SK-N-DZ (cell line): ENCODE data around the gene MARCKSL1. TPM values are rescaled to one million over a fixed set of nuclear protein-coding genes. Genes with fewer than 3 reads are reported as not detected.
"Not testable (repeated sequence)": the region's sequence is repeated elsewhere in the genome, so short reads cannot be mapped to it uniquely, and the experiment has no call there.

Source experiments
- DNase-seq: peaks from one replicate; pipeline ENCODE4 v3.0.0-alpha.2; 2015; ENCODE audit warnings: low spot score
- polyA plus RNA-seq, 2 experiments: library from polyadenylated mRNA; depleted of rRNA; stranded (reverse); fragments of >200 nt; gene quantifications; 2 replicates each; pipeline ENCODE4 v1.2.3, GENCODE V29; 2014

The MARCKSL1 gene, protein sequence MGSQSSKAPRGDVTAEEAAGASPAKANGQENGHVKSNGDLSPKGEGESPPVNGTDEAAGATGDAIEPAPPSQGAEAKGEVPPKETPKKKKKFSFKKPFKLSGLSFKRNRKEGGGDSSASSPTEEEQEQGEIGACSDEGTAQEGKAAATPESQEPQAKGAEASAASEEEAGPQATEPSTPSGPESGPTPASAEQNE
- polyA plus RNA-seq (2014; cell fraction: cytosol; rRNA removed): 288 and 346 TPM in 2 replicates
- polyA plus RNA-seq (2014; cell fraction: nucleus; rRNA removed): 123 and 135 TPM in 2 replicates

DNA sequence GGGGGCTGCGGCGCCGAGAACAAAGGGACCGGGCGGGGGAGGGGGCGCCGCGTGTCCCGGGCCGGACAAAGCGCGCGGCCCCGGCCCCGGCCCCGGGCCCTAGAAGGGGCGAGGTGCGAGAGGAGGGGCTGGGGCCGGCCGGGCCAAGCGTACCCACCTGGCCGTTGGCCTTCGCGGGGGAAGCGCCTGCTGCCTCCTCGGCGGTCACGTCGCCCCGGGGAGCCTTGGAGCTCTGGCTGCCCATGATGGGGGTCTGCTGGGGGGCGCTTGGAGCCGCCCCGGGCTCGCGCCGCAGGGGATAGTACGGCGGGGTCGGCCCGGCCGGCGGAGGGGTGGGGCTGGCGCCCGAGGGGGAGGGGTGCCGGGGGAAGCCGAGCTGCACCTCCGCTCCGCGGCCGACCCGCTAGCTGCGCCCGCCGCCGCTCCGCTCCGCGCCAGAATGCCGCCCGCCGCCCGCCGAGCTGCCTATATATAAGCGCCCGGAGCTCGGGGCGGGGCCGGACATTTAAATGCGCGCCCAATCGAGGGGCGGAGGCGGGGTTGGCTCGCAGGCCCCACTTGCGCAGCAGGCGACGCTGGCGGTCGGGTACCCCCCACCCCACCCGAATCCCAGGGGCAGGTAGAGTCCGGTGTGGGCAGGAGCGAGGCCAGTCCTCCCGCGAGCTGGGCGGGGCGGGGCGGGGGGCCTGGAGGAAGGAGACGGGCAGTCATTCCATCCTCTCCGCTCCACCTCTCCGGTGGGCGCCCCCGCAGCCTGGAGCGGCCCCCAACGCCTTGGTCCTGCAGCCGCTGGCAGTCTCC lies at the start of gene MARCKSL1:
MARCKSL1 (minus strand) TSS at position 444 of the 801 bp plus-strand sequence; CDS start at position 244, 200 bp downstream.
- DNase-seq: peak; percentile 80

DNA sequence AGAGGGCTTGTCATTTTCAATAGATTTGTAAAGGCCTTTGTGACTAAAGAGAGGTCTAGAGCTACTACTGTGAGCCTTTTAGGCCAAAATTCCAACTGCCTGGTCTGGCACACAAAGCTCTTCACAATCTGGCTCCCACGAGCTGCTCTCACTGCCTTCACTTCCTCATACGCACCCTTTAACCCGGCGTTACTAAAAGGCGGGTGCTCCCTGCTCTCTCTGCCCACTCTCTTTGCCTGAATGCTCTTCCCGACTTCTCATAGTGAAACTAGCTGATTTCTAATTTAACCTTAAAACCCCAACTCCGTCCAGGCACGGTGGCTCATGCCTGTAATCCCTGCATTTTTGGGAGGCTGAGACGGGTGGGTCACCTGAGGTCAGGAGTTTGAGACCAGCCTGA lies 44.0 kb upstream of the MARCKSL1 start:
- DNase-seq: no peak

DNA sequence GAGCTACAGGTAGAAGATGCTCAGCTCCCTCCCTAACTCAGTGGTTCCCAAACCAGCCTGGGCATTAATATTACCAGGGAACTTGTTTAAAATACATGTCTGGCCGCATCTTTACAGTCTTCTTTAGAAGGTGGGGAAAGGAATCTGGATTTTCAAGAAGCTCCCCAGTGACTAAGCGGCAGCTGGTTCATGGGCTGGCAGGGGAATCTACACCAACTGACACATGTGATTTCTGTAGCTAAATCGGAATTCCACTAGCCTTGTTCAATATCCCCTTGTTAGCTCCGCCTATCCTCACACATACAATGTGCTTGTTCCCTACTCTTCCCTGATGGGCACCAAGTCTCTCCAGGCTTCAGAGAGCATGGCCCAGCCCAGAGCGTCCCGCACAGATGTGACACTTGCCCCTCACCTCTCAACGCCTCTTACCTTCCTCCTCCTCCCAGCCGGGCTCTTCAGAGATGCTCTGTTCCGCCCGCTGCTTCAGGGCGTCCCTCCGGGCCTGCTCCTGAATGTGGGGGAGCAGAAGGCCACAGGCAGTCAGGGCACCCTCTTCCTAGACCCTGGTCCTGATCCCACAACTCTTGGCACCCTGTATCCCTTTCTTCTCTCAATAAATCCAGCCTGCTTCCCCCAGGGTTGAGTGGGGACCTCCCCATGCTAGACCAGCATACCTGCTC lies 41.6 kb upstream of the MARCKSL1 start:
- no peak for DNase-seq

DNA sequence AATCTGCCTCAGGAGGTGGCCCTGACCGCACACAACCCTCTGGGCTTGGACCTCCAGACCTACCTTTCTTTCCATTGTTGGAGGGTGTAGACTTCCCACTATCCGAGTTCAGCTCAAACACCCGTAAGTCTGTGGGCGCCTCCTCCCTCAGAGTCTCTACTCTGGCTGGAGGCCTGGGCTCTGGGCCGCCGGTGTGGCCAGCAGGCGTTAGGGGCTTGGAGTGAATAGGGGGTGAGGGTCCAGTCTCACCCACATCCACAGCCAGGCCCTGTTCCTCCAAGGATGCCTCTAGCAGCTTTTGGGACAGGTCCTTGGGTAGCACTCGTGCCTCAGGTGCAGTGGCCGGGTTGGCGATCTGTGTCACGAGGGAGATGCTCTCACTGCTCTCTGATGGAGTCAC lies 40.2 kb upstream of the MARCKSL1 start:
- no peak for DNase-seq

DNA sequence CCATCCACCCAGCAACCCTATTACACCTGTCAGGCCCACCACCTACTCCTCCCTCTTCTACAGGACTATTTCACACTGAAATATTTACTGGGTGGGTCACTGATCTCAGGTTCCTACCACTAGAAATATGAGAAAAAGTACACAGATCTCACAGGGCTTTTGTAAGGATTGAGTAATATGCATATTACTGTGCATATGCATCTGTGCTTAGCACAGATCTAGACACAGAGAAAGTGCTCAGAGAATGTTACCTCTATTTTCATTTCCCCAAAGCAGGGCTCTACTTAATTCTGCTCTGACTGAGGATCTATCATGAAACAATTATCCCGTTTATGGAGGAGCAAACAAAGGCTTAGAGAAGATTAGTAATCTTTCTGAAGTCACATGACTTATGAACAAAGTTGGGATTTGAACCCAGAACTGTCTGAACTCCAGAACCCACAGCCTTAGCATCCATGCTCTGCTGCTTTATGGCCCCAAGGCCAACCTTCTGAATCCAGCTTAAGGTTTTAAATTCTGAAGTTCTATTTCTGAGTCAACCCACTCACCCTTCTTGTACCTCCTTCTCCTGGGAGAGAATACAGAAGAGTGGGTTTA lies 38.1 kb upstream of the MARCKSL1 start:
- DNase-seq: no peak

DNA sequence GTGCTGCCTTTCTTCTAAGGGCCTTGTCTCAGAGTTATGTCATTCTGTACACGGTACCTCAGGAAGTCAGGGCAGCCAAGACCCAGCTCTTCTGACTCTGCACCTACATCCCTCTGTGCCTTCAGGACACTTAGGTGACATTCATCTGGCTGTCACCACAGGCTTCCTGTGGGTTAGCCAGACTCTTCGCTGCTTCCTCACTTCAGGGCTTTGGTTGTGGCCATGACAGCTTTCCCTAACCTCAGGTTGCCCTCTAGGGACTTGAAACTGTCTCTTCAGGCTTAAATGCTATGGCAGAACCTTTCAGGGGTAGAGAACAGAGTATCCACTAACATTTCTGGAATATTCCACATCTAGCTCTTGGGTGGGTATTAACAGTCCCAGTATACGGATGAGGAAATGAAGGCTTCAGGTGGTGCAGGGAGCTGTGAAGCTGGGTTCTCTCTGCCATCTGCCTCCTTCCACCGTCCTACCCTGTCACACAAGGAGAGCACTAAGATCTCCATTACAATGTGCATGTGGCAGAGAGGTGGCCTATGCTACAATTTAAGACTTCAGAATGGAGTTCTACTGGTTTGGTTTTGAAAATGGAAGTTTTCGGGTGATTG lies 36.2 kb upstream of the MARCKSL1 start:
- no peak for DNase-seq

DNA sequence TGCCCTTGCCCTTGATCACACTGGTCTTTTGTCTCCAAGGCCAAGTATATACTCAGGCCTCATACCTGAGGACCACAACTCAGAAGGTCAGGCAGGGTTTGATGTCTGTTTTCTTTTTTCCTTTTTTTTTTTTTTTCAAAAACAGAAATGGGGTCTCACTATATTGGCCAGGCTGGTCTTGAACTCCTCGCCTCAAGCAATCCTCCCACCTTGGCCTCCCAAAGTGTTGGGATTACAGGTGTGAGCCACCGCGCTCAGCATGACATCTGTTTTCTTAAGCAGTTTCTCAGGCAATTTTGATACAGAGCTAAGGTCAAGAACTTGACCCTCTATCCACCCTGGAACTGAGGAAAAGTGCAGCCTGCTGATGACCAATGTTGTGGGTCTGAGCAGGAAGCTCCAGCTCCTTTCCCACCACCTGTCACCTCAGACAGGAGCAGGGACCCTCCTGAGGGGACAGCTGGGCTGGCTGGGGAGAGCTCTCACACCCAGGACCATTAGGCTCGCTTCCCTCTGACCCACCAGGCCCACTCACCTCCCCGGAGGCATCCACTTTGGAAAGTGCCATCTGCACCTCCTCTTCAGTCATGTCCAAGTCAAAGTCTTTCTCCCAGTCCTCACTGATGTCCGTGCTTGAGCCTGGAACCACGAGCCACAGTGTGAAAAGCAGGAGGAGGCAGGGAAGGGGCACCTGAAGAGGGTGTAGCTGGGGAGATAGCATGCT lies 32.0 kb upstream of the MARCKSL1 start:
- no peak for DNase-seq

DNA sequence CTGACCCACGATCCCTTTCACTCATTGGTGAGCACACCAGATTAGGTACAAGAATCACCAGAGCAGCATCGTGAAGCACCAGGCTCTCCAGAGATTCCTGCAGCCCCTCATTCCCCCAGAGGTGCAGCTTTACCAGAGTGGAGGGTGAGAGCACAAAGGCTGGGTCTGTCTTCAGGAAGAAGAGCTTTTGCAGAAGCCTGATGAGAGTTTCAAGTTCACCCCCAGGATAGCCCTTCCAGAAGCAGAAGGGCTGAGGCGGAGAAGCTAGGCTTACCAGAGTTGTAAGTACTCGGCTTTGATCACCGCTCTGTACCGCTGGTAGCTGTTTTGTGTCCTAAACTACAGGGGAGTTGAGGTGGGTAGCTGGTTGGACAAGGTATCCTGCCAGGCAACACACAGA lies 29.4 kb upstream of the MARCKSL1 start:
- DNase-seq: no peak

DNA sequence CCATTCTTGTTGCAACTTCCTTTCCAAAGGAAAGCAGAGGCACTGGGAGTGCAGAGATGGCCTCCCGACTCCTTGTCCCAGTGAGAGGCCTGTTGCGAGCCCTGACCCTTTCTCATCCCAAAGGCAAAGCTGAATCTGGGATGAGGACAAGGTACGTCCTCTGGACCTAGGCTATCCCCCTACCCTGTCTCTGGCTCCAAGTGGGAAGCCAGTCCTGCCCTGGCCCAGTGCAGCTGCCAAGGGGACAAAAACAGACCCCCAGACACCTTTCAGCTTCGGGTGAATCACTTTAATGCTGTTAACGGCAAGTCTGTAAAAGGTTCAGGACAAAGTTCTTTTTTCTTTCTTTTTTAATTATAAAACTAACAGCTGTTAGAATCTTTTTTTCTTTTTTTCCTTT lies 28.8 kb upstream of the MARCKSL1 start:
- DNase-seq: no peak

DNA sequence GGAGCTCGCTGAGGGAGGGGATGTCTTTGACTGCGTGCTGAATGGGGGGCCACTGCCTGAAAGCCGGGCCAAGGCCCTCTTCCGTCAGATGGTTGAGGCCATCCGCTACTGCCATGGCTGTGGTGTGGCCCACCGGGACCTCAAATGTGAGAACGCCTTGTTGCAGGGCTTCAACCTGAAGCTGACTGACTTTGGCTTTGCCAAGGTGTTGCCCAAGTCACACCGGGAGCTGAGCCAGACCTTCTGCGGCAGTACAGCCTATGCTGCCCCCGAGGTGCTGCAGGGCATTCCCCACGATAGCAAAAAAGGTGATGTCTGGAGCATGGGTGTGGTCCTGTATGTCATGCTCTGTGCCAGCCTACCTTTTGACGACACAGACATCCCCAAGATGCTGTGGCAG lies 27.7 kb upstream of the MARCKSL1 start:
- no peak for DNase-seq

DNA sequence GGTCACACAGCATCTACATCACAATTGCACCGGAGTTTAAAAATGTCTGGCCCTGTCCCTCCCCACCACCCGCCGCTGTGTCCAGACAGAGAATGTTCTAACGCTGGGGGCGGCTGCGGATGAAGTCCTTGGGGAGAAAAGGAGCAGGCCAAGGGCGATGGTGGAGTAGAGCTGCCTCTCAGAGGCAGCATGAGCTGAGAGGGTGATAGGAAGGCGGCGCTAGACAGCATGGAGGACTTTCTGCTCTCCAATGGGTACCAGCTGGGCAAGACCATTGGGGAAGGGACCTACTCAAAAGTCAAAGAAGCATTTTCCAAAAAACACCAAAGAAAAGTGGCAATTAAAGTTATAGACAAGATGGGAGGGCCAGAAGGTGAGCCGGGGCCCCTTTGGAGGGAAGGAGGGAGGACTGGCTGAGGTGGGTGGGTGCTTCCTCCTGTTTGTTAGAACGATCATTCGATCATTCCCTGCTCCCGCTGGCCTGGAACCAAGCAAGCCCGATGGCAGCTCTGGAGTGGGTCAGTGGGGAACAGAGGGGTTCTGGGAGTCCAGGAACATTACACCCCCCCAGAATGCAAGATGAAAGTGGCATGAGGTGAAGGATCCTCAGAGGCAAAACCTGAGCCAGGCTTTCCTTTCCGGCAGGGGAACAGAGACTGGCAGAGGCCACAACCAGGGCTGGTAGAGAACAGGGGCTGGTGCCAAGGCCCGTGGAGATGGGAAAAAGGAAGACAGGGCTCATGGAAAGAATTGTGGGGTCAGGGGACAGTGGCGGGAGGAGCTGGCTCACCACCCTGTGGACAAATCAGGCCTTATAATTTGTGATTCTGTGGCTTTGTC lies 26.7 kb upstream of the MARCKSL1 start, which contains the start of the genes FAM229A and TSSK3:
FAM229A (minus strand) TSS at position 12 of the 840 bp plus-strand sequence. CDS start 394 bp downstream, outside the sequence.
TSSK3 (plus strand) TSS at position 66 of the 840 bp plus-strand sequence; CDS start at position 229, 163 bp downstream.
- DNase-seq: no peak

DNA sequence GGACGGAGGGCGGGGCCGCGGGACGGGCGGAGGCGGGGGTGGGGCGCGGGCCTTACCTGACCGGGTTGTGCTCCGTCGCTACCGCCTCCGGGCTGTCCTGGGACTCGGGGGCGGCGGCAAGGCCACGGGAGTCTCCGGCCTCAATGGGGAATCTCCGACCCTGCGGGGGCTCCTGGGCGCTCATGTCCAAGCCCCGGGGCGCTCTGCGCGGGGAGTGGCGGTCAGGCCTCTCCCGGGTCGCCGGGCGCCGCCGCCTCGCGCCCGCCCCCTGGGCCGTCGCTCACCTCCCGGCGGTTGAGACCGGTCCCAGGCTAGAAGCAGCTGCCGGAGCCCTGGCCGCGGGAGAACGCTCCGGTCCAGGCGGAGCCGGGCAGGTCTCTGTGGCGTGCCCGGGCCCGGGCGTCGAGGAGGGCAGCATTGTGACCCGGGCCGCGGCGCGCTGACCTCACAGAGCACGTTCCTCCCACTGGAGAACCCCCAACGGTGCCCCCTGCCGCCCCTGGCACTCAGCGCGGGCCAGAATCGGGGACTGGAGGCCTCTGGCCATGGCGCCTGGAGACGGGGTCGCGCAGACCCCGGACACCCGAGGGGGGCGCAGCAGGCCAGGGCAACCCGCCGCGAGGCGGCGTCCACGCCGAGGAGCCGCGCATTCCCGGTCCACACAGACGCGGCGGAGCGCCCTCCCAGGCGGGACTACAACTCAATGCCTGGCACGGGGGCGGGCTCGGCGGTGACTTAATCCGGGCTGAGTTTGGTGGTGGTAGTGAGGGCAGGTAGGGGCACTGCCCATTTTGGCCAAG lies 25.8 kb upstream of the MARCKSL1 start:
- no peak for DNase-seq

DNA sequence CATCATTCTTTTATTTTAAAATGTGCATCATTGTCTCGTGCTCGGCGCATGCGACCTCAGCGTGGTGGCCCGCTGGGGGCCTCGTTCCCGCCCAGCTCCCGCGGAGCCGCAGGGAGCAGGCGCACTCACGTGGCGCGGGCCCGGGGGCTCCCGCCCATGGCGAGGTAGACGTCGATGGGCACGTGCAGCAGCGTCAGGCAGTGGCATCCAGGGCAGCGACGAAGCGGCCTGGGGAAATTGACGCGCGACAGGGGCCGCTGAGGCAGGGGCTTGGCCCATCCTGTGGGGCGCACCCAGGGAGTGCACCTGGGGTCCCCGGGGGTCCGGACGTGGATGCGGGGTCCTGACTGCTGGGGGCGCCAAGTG lies 25.3 kb upstream of the MARCKSL1 start:
- no peak for DNase-seq

DNA sequence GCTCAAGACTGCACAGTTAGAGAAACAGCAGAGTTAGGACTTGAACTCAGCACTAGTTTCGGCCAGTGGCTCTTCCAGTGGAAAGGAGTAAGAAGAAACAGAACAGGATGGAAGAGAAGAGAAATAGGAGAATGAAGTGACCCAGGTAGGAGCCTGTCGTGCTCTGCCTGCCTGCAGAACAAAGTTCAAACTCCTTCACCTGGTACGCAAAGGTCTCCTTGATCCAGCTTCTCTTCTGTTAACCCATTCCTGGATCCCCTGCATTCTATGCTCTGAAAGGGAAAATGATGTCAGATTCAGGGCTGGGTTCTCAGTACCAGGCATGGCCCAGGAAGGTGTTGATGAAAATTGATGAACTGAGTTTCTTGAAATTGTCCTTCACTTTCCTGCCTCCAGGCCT lies 22.4 kb upstream of the MARCKSL1 start:
- no peak for DNase-seq

DNA sequence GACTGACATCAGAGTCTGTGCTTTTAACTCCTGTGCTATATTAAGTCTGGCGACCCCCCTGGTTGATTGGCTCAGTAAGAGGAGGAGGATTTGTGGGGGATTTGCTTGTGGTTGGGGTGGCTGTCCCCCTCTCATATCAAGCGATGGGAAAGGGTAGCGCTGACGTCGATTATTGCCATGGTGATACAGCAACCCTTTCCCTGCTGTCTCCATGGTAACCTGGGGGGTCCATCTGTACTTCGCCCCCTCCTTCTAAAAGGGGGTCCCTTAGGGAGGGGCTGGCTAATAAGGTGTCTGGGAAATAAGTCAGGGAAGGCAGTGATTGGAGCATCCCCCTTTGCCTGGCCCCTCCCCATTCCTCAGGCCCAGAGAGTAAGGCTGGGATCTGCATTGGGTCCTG lies 21.6 kb upstream of the MARCKSL1 start:
- DNase-seq: no peak

DNA sequence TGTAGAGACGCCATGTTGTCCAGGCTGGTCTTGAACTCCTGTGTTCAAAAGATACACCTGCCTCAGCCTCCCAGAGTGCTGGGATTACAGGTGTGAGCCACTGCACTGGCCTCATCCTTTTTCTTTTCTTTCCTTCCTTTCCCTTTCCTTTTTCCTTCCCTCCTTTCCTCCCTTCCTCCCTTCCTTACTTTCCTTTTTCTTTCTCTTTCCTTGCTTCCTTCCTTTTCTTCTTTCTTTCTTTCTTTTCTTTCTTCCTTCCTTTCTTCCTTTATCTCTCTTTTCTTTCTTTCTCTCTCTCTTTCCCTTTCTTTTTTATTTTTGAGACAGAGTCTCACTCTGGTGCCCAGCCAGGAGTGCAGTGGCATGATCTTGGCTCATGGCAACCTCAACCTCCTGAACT lies 20.4 kb upstream of the MARCKSL1 start:
- DNase-seq: no peak

DNA sequence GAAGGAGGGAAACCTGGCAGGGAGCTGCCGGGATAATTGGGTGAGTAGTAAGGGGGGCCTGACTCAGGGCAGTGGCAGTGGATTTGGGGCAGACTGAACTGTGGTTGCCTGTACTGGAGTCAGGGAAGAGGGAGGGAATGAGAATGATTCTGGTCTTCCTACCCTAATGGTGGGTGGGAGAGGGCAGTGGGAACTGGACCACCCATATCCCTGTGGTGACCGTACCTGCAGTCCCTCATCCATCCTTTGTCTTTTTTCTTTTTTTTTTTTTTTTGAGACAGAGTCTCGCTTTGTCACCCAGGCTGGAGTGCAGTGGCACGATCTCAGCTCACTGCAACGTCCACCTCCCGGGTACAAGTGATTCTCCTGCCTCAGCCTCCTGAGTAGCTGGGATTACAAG lies 19.7 kb upstream of the MARCKSL1 start:
- DNase-seq: not testable (repeated sequence)

DNA sequence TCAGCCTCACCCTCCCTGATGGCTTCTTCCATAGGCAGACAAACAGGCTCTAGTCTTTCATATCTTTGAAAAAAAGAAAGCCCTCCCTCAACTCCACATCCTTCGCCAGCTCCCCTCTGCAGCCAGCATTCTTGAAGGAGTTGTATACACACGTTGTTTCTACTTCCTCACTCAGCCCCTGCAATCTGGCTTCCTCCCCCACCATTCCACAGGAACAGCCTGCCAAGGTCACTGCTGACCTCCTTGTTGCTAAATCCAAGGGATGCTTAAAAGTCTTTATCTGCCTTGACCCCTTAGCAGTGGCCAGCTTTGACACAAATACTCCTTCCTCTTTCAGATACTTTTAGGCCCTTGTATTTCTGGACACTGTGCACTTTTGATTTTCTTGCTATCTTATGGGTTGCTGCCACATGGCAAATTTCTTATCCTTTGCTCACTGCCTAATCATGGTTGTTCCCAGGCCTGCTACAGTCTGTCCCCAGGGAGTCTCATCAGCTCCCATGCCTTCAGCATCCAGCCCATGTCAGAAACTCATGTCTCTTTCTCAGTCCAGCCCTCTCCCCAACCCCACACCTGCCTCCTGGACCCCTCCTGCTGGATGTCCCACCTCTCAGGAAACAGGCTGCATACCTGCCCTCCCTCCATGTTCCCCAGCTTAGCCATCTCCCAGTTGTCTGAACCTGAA lies 18.0 kb upstream of the MARCKSL1 start:
- no peak for DNase-seq
